ENCODE data around the gene NXNL1.

DNA sequence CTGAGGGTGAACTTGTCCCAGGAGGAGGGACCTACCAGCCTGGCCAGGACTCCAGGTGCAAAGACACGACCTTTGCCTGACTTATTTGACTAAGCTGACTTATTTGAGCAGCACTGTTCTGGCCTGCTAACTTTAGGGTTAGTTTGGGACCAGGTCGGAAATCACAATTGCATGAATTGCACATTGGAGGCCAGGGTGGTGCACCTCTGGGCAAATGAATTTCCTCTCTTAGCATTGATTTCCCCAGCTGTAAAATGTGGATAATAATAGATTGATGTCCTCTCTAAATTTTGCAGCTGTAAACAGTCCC lies 53.9 kb downstream of the NXNL1 start:
- no peak for TF ChIP-seq EZH2phosphoT487 (IDR thresholded peaks at IDR 0.05; ENCODE audit: insufficient read depth, low read depth)
- no peak for TF ChIP-seq EZH2 (IDR thresholded peaks at IDR 0.05; ENCODE audit: insufficient read depth, poor library complexity, severe bottlenecking)

Data from GM23248 (cell line).